Forelimb muscle (tissue), 1 donor: Measurements from ENCODE around the gene PLEK2. TPM values are rescaled to one million over a fixed set of nuclear protein-coding genes. Genes with fewer than 3 reads are reported as not detected.
"Not testable (repeated sequence)": the region's sequence is repeated elsewhere in the genome, so short reads cannot be mapped to it uniquely, and the experiment has no call there.

Experiments used
- DNase-seq: peaks from one replicate; pipeline ENCODE4 v3.0.0-alpha.2; 2013; ENCODE audit warnings: low read depth
- polyA plus RNA-seq: library from polyadenylated mRNA; unstranded; fragments of 120-200 nt; gene quantifications from one replicate; pipeline ENCODE4 v1.2.1, GENCODE V29; 2013; ENCODE audit not compliant: insufficient read length

The PLEK2 gene
- polyA plus RNA-seq, 1 donor: 0.89 TPM

- no peak for DNase-seq
Observed at GRCh38 chr14:67358924-67359774, 52.8 kb downstream of the PLEK2 start.

DNA sequence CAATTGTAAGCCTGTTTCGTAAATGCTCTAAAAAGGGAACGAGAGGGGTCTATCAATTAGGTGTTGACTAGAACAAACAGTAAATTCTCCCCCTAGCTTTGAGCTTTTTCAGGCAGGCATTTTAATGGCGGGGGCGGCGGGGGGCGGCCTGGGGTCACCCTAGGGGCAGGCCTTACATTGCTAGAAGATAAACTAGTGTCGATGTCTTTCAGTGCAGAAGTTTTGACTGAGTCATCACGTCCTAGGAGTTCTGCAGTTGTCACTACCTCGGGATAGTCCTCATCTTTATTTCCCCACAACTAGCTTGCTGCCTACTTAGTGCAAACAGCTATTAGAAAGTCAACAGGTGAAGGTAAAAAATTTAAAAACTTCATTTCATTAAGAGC is 54.0 kb downstream of the PLEK2 start:
- DNase-seq: no peak

GRCh38 chr14:67357186-67357968 is 54.6 kb downstream of the PLEK2 start:
- DNase-seq: no peak

- no peak for DNase-seq
Observed at GRCh38 chr14:67352055-67352454, 59.9 kb downstream of the PLEK2 start.

DNA sequence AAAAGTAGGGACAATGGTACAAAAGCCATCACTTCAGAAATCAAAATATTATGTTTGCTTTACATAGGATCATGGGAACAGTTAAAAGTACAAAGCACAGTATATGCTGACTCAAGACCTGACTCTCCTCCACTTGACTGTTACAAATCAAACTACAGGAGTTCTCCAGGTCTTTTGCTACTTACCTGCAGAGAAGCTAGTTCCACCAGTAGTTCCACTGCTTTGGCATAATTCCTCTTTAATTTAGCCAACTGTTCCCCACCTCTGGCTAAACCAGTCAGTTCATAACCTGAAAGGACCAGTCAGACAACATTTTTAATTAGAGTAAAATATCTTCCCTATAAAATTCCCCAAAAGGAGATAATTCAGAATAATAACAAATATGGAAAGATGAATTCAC is 66.4 kb downstream of the PLEK2 start:
- DNase-seq: no peak

GRCh38 chr14:67343601-67344230 is 68.2 kb downstream of the PLEK2 start:
- no peak for DNase-seq

GRCh38 chr14:67341231-67341630 is 70.7 kb downstream of the PLEK2 start:
- DNase-seq: not testable (repeated sequence)

Other genes with a start within 250 kb of the PLEK2 start
- gene GARIN2, start 222.7 kb downstream of the PLEK2 start, polyA plus RNA-seq: 0.43 TPM
- 12.7 TPM for gene PALS1, start 170.7 kb downstream of the PLEK2 start, polyA plus RNA-seq
- gene ATP6V1D, start 52.4 kb downstream of the PLEK2 start, polyA plus RNA-seq: 67.5 TPM
- gene EIF2S1, start 51.8 kb downstream of the PLEK2 start, polyA plus RNA-seq: 85.7 TPM
- 0.39 TPM for gene TMEM229B, start 76.6 kb upstream of the PLEK2 start, polyA plus RNA-seq
- gene PLEKHH1, start 121.1 kb upstream of the PLEK2 start, polyA plus RNA-seq: 1.7 TPM
- gene PIGH, start 188.1 kb upstream of the PLEK2 start, polyA plus RNA-seq: 12.8 TPM
- 2.3 TPM for gene ARG2, start 207.8 kb upstream of the PLEK2 start, polyA plus RNA-seq